Lower leg skin (tissue), 3 donors: Measurements from ENCODE around the gene EIF4B.

Experiments
- POLR2A ChIP-seq, 2 donors: fragments of 450-650 bp; IDR thresholded peaks; one replicate each; pipeline ENCODE4 v1.6.1; 2016 to 2017; ENCODE audit warnings: antibody characterized with exemption in 2 of 2, mild to moderate bottlenecking in 1 of 2, moderate library complexity in 1 of 2
- TF ChIP-seq, protein P1 (sequence below), 3 donors: fragments of 450-650 bp; IDR thresholded peaks; one replicate each; pipeline ENCODE4 v1.5.1; 2016; ENCODE audit warnings: antibody characterized with exemption in 3 of 3, mild to moderate bottlenecking in 3 of 3, moderate library complexity in 2 of 3

DNA sequence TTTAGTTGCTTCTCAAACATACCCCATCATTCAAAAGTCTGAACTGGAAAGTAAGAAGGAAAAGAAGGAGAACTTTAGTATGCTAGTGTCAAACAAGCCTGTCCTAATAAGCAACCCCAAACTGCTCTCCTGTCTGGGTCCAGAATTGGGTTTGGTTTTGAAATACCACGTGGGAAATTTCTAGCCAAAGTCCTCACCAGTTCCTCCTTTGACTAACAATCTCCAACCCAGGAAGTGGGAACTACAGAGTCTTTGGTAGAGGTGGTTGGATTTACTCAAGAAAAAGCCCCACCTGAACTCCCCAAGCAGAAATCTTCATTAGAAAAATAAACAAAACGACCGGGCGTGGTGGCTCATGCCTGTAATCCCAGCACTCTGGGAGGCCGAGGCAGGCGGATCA lies 17.4 kb upstream of the EIF4B start:
- no peak for TF ChIP-seq POLR2A (IDR thresholded peaks at IDR 0.05)
- TF ChIP-seq, protein P1, sequence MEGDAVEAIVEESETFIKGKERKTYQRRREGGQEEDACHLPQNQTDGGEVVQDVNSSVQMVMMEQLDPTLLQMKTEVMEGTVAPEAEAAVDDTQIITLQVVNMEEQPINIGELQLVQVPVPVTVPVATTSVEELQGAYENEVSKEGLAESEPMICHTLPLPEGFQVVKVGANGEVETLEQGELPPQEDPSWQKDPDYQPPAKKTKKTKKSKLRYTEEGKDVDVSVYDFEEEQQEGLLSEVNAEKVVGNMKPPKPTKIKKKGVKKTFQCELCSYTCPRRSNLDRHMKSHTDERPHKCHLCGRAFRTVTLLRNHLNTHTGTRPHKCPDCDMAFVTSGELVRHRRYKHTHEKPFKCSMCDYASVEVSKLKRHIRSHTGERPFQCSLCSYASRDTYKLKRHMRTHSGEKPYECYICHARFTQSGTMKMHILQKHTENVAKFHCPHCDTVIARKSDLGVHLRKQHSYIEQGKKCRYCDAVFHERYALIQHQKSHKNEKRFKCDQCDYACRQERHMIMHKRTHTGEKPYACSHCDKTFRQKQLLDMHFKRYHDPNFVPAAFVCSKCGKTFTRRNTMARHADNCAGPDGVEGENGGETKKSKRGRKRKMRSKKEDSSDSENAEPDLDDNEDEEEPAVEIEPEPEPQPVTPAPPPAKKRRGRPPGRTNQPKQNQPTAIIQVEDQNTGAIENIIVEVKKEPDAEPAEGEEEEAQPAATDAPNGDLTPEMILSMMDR (IDR thresholded peaks at IDR 0.05) = no peak
